HUES48 (cell line): ENCODE data around the gene SLIT3.

ENCODE experiments used
- H3K27ac ChIP-seq: one replicate; pipeline ENCODE4 v1.7.0; 2013; ENCODE audit warnings: low read depth, low read length, inconsistent platforms
- H3K27me3 ChIP-seq: 2 replicates; pipeline ENCODE4 v1.6.1; 2013; ENCODE audit warnings: mild to moderate bottlenecking, low read length; ENCODE audit not compliant: control insufficient read depth, insufficient read depth
- H3K36me3 ChIP-seq: 2 replicates; pipeline ENCODE4 v1.6.1; 2013; ENCODE audit warnings: low read length; ENCODE audit not compliant: control insufficient read depth, insufficient read depth
- H3K4me1 ChIP-seq: 2 replicates; pipeline ENCODE4 v1.6.1; 2013; ENCODE audit warnings: mild to moderate bottlenecking, low read length; ENCODE audit not compliant: control insufficient read depth, insufficient read depth
- H3K4me3 ChIP-seq: 2 replicates; pipeline ENCODE4 v1.5.1; 2013; ENCODE audit warnings: mild to moderate bottlenecking, low read depth, low read length
- H3K9ac ChIP-seq: 2 replicates; pipeline ENCODE4 v1.6.1; 2013; ENCODE audit warnings: mild to moderate bottlenecking, low read depth, low read length, moderate library complexity
- H3K9me3 ChIP-seq: 2 replicates; pipeline ENCODE4 v1.6.1; 2013; ENCODE audit warnings: low read length; ENCODE audit not compliant: control insufficient read depth, insufficient read depth

Gene SLIT3

DNA sequence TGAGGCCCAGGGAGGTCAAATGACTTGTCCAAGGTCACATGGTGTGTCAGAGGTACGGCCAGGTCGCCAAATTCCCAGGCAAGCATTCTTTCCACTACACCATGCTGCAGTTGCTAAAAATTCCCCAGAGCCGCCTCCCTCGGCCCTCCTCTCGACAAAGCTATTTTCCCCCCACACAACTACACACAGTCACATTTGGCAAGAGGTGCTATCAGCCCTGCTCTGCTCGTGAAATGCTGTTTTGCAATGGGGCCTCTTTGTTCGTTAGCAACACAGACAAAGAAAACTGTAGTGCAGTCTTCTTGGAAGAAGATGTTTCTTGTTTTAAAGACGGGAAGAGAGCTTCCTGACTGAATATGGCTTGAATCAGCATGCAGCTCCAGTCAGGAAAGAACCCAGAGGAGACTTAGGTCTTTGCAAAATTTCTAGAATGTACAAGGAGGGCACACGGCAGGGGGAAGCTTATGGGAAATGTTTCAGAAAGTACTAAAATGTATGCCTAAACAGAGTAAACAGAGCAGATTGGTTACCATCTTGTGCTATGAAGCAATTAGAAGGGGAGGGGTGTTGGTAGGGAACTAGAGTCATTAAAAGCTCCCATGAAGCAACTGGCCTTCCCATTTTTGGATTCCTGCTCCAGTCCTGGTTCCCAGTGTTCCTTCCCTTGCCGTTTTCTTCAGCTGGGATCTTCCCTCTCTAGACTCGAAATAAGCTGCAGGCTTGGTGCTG, 14.2 kb downstream of the SLIT3 start:
- no peak overlapping the region for H3K27ac ChIP-seq
- H3K4me3 ChIP-seq: no peak overlapping the region
- H3K9me3 ChIP-seq: no peaks in the 10 kb centered on the region
- no peak overlapping the region for H3K9ac ChIP-seq
- no peaks in the 10 kb centered on the region; the same call in 1 of the 2 replicates for H3K27me3 ChIP-seq
- H3K4me1 ChIP-seq: no peaks in the 10 kb centered on the region
- H3K36me3 ChIP-seq: no peaks in the 10 kb centered on the region

DNA sequence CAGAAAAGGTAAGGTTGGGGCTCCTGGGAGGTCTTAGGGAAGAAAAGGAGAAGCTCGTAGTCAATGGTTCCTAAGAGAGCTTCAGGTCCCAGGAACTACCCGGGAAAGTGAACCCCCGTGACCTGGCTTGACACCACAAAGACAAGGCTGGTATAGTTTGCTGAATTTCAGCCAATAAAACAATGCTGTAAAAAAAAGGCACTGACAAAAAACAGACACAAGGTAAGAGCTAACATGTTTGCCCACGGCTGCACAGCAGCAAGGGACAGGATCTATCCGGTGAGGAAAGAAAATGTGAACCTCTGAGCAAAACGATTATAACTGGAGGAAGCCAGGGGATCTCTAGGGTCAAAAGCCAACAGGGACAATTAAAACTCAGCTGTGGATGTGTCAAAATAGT, 17.1 kb downstream of the SLIT3 start:
- H3K9ac ChIP-seq: no peak overlapping the region
- H3K4me1 ChIP-seq: peaks cover 10% of the 10 kb centered on the region
- no peaks in the 10 kb centered on the region for H3K36me3 ChIP-seq
- H3K4me3 ChIP-seq: no peak overlapping the region
- no peaks in the 10 kb centered on the region for H3K9me3 ChIP-seq
- H3K27me3 ChIP-seq: no peaks in the 10 kb centered on the region; the same call in 1 of the 2 replicates
- no peak overlapping the region for H3K27ac ChIP-seq

DNA sequence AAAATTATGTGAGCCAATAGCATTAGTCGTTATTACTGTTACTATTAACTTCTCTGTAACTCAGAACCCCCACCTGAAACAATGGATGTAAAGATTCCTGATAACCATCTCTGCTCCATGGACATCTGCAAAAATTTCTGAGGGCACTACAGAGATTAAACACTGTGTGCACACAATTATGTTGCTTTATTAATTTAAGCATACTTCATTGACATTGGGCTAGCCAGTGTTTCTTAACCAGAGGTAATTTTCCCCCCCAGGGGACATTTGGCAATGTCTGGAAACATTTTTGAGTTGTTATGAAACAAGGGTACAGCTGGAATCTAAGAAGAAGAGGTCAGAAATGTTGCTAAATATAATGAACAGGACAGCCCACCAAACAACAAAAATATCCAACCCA, 19.3 kb downstream of the SLIT3 start:
- Histone ChIP-seq H3K9me3 (no peaks in the 10 kb centered on the region), H3K27me3 (no peaks in the 10 kb centered on the region), H3K4me3 (no peak overlapping the region), H3K36me3 (no peaks in the 10 kb centered on the region), H3K9ac (no peak overlapping the region), H3K27ac (no peak overlapping the region), H3K4me1 (peaks cover 14% of the 10 kb centered on the region)

DNA sequence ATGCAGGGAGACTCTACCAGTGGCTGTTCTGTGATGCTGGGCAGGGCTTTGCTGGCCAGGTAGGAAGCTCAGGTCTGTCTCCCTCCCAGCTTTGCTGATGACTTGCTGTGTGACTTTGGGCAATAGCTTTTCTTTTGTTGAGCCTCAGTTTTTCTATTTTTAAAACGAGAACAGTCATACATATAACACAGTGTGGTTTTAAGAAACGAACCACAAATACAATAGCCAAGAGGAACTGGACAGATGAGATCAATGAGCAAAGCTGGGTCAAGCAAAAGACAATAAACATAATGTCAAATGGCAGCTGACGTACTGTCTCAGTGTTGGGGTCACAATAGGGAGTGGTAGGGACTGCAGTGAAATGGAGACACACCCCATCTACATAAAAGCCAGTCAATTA, 20.2 kb downstream of the SLIT3 start:
- H3K4me1 ChIP-seq: peaks cover 14% of the 10 kb centered on the region

DNA sequence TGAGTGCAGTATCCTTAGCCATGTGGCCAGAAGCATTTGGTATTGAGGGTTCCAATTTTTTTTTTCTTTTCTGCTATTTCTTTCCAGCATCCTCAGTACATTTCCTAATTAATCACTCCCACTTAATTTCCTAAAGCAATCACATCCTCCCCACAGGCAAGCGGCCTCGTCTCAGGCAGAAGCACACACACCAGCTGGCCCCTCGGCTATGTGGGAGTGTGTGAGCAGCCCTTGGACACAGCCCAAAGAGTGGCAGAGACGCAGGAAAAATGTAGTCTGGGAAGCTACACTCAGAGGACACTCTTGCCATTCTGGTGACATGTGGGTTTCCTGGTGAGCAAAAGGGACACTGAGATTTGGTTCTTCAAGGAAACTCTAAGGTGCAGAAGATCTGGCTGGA, 20.7 kb downstream of the SLIT3 start:
- H3K27ac ChIP-seq: no peak overlapping the region
- no peaks in the 10 kb centered on the region for H3K36me3 ChIP-seq
- H3K4me1 ChIP-seq: peaks cover 14% of the 10 kb centered on the region
- H3K9me3 ChIP-seq: no peaks in the 10 kb centered on the region
- no peaks in the 10 kb centered on the region for H3K27me3 ChIP-seq
- H3K4me3 ChIP-seq: no peak overlapping the region
- H3K9ac ChIP-seq: no peak overlapping the region

More for the DNA sequence above, 20.2 kb downstream of the SLIT3 start:
- H3K36me3 ChIP-seq: no peaks in the 10 kb centered on the region
- no peak overlapping the region for H3K4me3 ChIP-seq
- no peak overlapping the region for H3K9ac ChIP-seq
- H3K27ac ChIP-seq: no peak overlapping the region
- no peaks in the 10 kb centered on the region for H3K27me3 ChIP-seq
- H3K9me3 ChIP-seq: no peaks in the 10 kb centered on the region

DNA sequence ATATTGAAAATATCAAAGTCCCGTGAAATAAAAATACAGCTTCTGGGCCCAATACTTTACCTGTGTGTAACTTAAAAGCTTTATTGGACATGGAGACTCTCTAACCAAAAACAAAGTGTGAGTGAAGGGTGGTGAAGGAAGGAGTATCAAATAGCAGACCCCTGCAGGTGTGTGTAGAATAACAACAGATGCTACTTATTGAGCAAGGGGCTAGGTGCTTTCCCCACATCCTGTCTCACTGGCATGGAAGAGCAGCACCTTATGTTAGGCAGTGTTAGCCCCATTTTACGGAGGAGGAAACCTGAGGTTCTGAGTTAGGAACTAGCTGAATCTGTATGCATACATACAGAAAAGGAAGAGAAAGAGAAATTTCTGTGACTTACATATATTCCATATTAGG, 21.8 kb downstream of the SLIT3 start:
- no peak overlapping the region for H3K4me3 ChIP-seq
- no peaks in the 10 kb centered on the region for H3K36me3 ChIP-seq
- no peaks in the 10 kb centered on the region for H3K9me3 ChIP-seq
- no peak overlapping the region for H3K27ac ChIP-seq
- no peak overlapping the region for H3K9ac ChIP-seq
- H3K4me1 ChIP-seq: peaks cover 14% of the 10 kb centered on the region
- no peaks in the 10 kb centered on the region for H3K27me3 ChIP-seq

DNA sequence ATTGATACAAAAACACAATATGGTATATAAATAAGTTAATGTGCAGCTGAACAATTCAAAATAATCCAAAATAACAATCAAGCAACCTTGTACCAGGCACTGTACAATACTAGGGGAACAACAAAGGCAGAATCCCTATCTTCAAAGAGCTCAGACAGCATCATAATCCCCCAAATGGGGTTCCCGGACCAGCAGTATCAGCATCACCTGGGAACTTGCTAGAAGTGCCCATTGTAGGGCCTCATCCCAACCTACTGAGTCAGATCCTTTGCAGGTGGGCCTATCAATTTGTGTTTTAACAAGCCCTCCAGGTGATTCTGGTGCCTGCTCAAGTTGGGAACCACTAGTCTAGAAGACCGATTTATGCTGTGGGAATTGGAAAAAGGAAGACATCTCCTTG, 27.1 kb downstream of the SLIT3 start:
- Histone ChIP-seq H3K27me3 (no peaks in the 10 kb centered on the region), H3K36me3 (no peaks in the 10 kb centered on the region), H3K9ac (no peak overlapping the region), H3K27ac (no peak overlapping the region), H3K4me3 (no peak overlapping the region), H3K4me1 (peaks cover 4% of the 10 kb centered on the region; the same call in 1 of the 2 replicates), H3K9me3 (no peaks in the 10 kb centered on the region)

DNA sequence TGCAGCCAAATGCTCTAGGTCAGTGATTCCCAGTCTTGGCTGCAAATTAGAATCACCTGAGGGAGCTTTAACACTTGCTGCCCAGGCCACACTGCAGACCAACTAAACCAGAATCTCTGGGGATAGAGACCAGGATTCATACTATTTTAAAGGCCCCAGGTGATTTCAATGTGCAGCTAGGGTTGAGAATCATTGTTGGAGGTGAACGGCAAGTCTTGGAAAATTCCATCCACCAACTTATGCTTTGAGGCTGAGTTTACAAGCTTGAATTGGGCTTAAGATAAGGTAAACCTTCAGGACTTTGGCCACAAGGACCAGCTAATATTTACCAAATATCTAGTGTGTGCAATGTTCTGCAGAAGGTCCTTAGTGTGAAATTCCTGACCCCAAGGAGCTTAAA, 27.5 kb downstream of the SLIT3 start:
- H3K9ac ChIP-seq: no peak overlapping the region
- H3K36me3 ChIP-seq: no peaks in the 10 kb centered on the region
- H3K4me3 ChIP-seq: no peak overlapping the region
- H3K27me3 ChIP-seq: no peaks in the 10 kb centered on the region
- no peak overlapping the region for H3K27ac ChIP-seq
- no peaks in the 10 kb centered on the region for H3K9me3 ChIP-seq
- H3K4me1 ChIP-seq: 0 out of 2 replicates have a peak, but pooled peaks cover under 1% of the 10 kb centered on the region

DNA sequence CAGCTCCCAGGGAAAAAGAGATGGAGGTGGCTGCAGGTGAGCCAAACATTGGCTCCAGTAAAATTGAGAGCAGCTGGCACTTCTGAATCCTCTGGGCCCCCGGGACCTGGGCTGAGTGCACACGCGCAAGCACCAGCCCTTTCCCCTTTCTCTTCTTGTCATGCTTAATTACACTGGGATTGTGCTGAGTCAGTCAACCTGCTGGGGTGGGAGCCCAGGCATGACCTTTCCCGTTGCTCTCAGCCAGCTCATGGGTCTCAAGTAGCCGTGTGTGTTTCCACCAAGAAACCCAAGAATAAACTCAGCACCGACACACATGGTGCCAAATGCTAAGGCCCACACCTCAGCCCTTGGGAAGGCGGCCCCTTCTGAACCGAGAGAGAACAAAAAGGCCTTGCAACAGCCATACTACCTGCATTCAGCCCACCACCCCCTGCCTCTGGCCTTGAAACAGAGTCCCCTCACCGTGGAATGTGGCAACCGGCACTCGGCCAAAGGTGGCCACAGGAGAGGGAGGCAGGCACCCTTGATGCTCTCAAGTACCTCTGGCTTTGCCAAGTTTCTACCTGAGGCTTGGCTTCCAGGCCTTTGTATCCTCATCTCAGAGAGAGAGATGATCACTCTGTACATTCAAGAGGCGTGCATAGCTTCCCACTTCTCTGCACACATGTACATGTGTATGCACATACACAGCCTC, 28.1 kb downstream of the SLIT3 start:
- Histone ChIP-seq H3K4me3 (no peak overlapping the region), H3K27ac (no peak overlapping the region), H3K9ac (no peak overlapping the region), H3K4me1 (no peaks in the 10 kb centered on the region), H3K36me3 (no peaks in the 10 kb centered on the region), H3K27me3 (no peaks in the 10 kb centered on the region), H3K9me3 (no peaks in the 10 kb centered on the region)

DNA sequence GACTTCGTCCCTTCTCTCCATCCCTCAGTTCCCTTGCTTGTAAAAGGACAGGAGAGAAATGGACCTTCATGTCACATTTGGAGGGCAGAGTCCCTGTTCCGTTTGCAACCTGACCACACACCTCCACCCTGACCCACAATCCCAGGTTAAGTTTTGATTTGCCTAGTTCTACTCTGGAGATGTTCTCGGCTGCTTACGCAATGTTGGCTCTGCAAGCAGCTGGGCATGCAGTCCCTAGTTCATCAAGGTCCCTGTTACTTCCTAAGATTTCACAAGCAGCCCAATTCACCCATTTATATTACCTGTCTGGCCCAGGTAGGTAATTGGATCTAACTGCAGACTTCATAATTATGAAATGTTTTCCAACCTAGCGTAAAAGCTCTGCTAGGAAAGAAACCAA, 28.8 kb downstream of the SLIT3 start:
- no peaks in the 10 kb centered on the region for H3K9me3 ChIP-seq
- H3K27me3 ChIP-seq: no peaks in the 10 kb centered on the region
- no peak overlapping the region for H3K4me3 ChIP-seq
- H3K27ac ChIP-seq: no peak overlapping the region
- no peaks in the 10 kb centered on the region for H3K36me3 ChIP-seq
- H3K9ac ChIP-seq: no peak overlapping the region
- H3K4me1 ChIP-seq: no peaks in the 10 kb centered on the region

DNA sequence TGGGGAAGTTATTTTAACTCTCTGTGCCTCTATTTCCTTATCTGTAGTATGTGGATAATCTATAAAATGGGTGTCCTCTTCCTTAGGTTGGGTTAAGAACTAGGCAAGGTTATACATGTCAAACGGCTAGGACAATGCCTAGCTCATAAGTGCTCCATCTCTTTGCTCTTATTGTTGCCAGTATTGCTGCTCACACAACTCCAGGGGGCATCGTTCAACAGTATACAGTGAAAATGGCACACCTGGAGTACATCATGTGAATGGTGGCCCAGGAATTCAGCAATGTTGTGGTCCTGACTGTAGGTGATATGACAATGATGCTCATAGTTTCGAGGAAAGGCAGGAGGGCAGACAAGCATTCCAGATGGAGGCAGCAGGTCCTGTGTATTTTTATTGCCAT, 30.1 kb downstream of the SLIT3 start:
- no peak overlapping the region for H3K9ac ChIP-seq
- H3K4me1 ChIP-seq: no peaks in the 10 kb centered on the region

More for the DNA sequence above, 30.1 kb downstream of the SLIT3 start:
- H3K36me3 ChIP-seq: no peaks in the 10 kb centered on the region
- H3K27ac ChIP-seq: no peak overlapping the region
- H3K9me3 ChIP-seq: no peaks in the 10 kb centered on the region
- no peak overlapping the region for H3K4me3 ChIP-seq
- H3K27me3 ChIP-seq: no peaks in the 10 kb centered on the region
